ENCODE measurements around the gene PCSK1N.

PCSK1N gene

GRCh38 chrX:48787505-48788443 is 47.6 kb downstream of the PCSK1N start:
- H3K36me3 Mint-ChIP-seq (ENCODE audit: low read depth), result no peaks in the 10 kb centered on the region
- H3K9me3 Mint-ChIP-seq, result peaks cover 14% of the 10 kb centered on the region
- H3K27me3 Mint-ChIP-seq (ENCODE audit: low read depth), result peaks cover 4% of the 10 kb centered on the region
- no peak overlapping the region for H3K27ac Mint-ChIP-seq
- no peaks in the 10 kb centered on the region for H3K4me1 Mint-ChIP-seq
- H3K4me3 Mint-ChIP-seq, result no peak overlapping the region
- TF ChIP-seq CTCF (IDR thresholded peaks at IDR 0.05; ENCODE audit: unreplicated experiment in 3 of 3), result no peak

- TF ChIP-seq CTCF (IDR thresholded peaks at IDR 0.05; ENCODE audit: unreplicated experiment in 3 of 3), result no peak
- Mint-ChIP-seq H3K4me1 (no peaks in the 10 kb centered on the region), H3K27ac (no peak overlapping the region), H3K27me3 (ENCODE audit: low read depth) (peaks cover 4% of the 10 kb centered on the region), H3K9me3 (peaks cover 18% of the 10 kb centered on the region), H3K36me3 (ENCODE audit: low read depth) (no peaks in the 10 kb centered on the region), H3K4me3 (no peak overlapping the region)
Measured at GRCh38 chrX:48786825-48787504, 48.4 kb downstream of the PCSK1N start.

- no peak for TF ChIP-seq CTCF (IDR thresholded peaks at IDR 0.05; ENCODE audit: unreplicated experiment in 3 of 3)
- no peaks in the 10 kb centered on the region for H3K4me1 Mint-ChIP-seq
- H3K27ac Mint-ChIP-seq, result no peak within 1 kb of the TSS
- peaks cover 21% of the 10 kb centered on the region for H3K9me3 Mint-ChIP-seq
- H3K27me3 Mint-ChIP-seq (ENCODE audit: low read depth), result peaks cover 4% of the 10 kb centered on the region
- no peaks in the 10 kb centered on the region for H3K36me3 Mint-ChIP-seq (ENCODE audit: low read depth)
- H3K4me3 Mint-ChIP-seq, result no peak within 1 kb of the TSS
Measured at GRCh38 chrX:48786341-48786800, 49.0 kb downstream of the PCSK1N start, which contains the start of gene GATA1. Gene GATA1, plus strand, starts transcription at chrX:48786590. Its CDS starts 4,520 bp downstream, at chrX:48791110.

- H3K4me1 Mint-ChIP-seq, result no peaks in the 10 kb centered on the region
- peaks cover 21% of the 10 kb centered on the region for H3K9me3 Mint-ChIP-seq
- no peak for TF ChIP-seq CTCF (IDR thresholded peaks at IDR 0.05; ENCODE audit: unreplicated experiment in 3 of 3)
- peaks cover 4% of the 10 kb centered on the region for H3K27me3 Mint-ChIP-seq (ENCODE audit: low read depth)
- H3K27ac Mint-ChIP-seq, result no peak overlapping the region
- H3K4me3 Mint-ChIP-seq, result no peak overlapping the region
- no peaks in the 10 kb centered on the region for H3K36me3 Mint-ChIP-seq (ENCODE audit: low read depth)
Measured at GRCh38 chrX:48785540-48786214, 49.7 kb downstream of the PCSK1N start.

GRCh38 chrX:48785186-48785539 is 50.2 kb downstream of the PCSK1N start:
- TF ChIP-seq CTCF (IDR thresholded peaks at IDR 0.05; ENCODE audit: unreplicated experiment in 3 of 3), result no peak
- Mint-ChIP-seq H3K4me3 (no peak overlapping the region), H3K9me3 (peaks cover 21% of the 10 kb centered on the region), H3K27me3 (ENCODE audit: low read depth) (peaks cover 4% of the 10 kb centered on the region), H3K27ac (no peak overlapping the region), H3K4me1 (no peaks in the 10 kb centered on the region), H3K36me3 (ENCODE audit: low read depth) (no peaks in the 10 kb centered on the region)
